OCI-LY1 (cell line): ENCODE measurements around the gene MGAT3.

ENCODE experiments used
- EZH2 ChIP-seq: fragments of 200-600 bp; sonication (generic), shearing (Covaris generic); IDR thresholded peaks from 2 replicates; pipeline ENCODE4 v1.8.0; 2017; ENCODE audit warnings: borderline replicate concordance, mixed run types, mild to moderate bottlenecking, antibody characterized with exemption, low read length, moderate library complexity, mixed read lengths
- TF ChIP-seq, protein P1 (sequence below): fragments of 200-600 bp; sonication (generic), shearing (Covaris generic); IDR thresholded peaks from 2 replicates; pipeline ENCODE4 v1.5.1; 2017; ENCODE audit warnings: mild to moderate bottlenecking, antibody characterized with exemption, low read length, moderate library complexity, mixed read lengths

DNA sequence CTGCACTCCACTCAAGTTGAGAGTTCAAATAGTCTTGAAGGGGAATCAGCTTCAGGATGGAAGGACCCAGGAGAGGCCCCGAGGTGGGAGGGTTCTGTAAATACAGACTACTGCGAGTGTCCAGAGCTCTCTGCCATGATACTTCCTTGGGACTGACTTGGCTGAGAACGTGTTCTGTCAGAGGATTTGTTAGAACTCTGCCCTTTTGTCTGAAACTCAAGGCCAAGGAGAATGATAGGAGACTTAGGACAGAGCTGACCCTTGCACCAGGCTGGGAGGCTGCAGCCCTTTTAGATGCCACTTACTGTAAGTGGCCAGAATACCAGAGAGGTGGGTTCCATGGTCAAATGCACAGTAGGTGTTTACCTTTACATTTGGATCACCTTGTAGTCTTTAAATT is 60.7 kb downstream of the MGAT3 start:
- TF ChIP-seq, protein P1, sequence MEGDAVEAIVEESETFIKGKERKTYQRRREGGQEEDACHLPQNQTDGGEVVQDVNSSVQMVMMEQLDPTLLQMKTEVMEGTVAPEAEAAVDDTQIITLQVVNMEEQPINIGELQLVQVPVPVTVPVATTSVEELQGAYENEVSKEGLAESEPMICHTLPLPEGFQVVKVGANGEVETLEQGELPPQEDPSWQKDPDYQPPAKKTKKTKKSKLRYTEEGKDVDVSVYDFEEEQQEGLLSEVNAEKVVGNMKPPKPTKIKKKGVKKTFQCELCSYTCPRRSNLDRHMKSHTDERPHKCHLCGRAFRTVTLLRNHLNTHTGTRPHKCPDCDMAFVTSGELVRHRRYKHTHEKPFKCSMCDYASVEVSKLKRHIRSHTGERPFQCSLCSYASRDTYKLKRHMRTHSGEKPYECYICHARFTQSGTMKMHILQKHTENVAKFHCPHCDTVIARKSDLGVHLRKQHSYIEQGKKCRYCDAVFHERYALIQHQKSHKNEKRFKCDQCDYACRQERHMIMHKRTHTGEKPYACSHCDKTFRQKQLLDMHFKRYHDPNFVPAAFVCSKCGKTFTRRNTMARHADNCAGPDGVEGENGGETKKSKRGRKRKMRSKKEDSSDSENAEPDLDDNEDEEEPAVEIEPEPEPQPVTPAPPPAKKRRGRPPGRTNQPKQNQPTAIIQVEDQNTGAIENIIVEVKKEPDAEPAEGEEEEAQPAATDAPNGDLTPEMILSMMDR: no peak
- no peak for TF ChIP-seq EZH2
